CD4-positive, alpha-beta T cell treated with Interleukin-6 at 100 ng/mL for 8 hours (primary cell): Measurements from ENCODE around the gene QKI.
A peak's percentile ranks its signal among the peaks of the same experiment; 100 is the strongest.
"Not testable (repeated sequence)": the region's sequence is repeated elsewhere in the genome, so short reads cannot be mapped to it uniquely, and the experiment has no call there.

Experiments
- DNase-seq: peaks from one replicate; pipeline ENCODE4 v3.0.0-alpha.2; 2020; ENCODE audit warnings: mixed read lengths, low spot score

QKI gene

GRCh38 chr6:163414117-163414945 lies at the start of gene QKI:
TSS of gene QKI (plus strand) at chr6:163414718. CDS start at chr6:163415194, 476 bp downstream.
- peak; percentile 84 for DNase-seq

- DNase-seq: no peak
Observed at GRCh38 chr6:163366288-163366687, 48.2 kb upstream of the QKI start.

- no peak for DNase-seq
Observed at GRCh38 chr6:163367497-163368183, 46.9 kb upstream of the QKI start.

- no peak for DNase-seq
Observed at GRCh38 chr6:163369141-163369540, 45.4 kb upstream of the QKI start.

GRCh38 chr6:163369628-163370365 lies 44.7 kb upstream of the QKI start:
- DNase-seq: no peak

GRCh38 chr6:163370464-163371117 lies 43.9 kb upstream of the QKI start:
- DNase-seq: no peak

- no peak for DNase-seq
Observed at GRCh38 chr6:163371129-163371528, 43.4 kb upstream of the QKI start.

- no peak for DNase-seq
Observed at GRCh38 chr6:163373240-163373639, 41.3 kb upstream of the QKI start.

GRCh38 chr6:163375361-163375760 lies 39.2 kb upstream of the QKI start:
- DNase-seq: no peak

GRCh38 chr6:163376187-163376586 lies 38.3 kb upstream of the QKI start:
- DNase-seq: no peak

GRCh38 chr6:163377561-163377960 lies 37.0 kb upstream of the QKI start:
- DNase-seq: no peak

GRCh38 chr6:163380216-163380615 lies 34.3 kb upstream of the QKI start:
- DNase-seq: no peak

GRCh38 chr6:163381118-163381756 lies 33.3 kb upstream of the QKI start:
- DNase-seq: no peak

- DNase-seq: not testable (repeated sequence)
Observed at GRCh38 chr6:163383396-163383795, 31.1 kb upstream of the QKI start.

GRCh38 chr6:163383912-163384311 lies 30.6 kb upstream of the QKI start:
- no peak for DNase-seq

- DNase-seq: no peak
Observed at GRCh38 chr6:163384510-163384909, 30.0 kb upstream of the QKI start.

GRCh38 chr6:163385503-163385902 lies 29.0 kb upstream of the QKI start:
- not testable (repeated sequence) for DNase-seq

- no peak for DNase-seq
Observed at GRCh38 chr6:163386329-163386908, 28.1 kb upstream of the QKI start.

GRCh38 chr6:163387317-163387716 lies 27.2 kb upstream of the QKI start:
- no peak for DNase-seq

- DNase-seq: no peak
Observed at GRCh38 chr6:163389354-163389753, 25.2 kb upstream of the QKI start.

GRCh38 chr6:163390770-163391169 lies 23.7 kb upstream of the QKI start:
- no peak for DNase-seq
